GM12874 (cell line): ENCODE results near the gene OTP.

Experiments used
- CTCF ChIP-seq: IDR thresholded peaks from 2 replicates; pipeline ENCODE4 v1.5.1; 2011; ENCODE audit warnings: low read depth, mild to moderate bottlenecking, control low read depth, low read length, moderate library complexity; ENCODE audit not compliant: insufficient read depth

OTP gene

GRCh38 chr5:77637998-77638762 is at the start of gene OTP:
TSS of gene OTP (minus strand) at chr5:77638713. CDS start at chr5:77638549, 164 bp downstream.
- TF ChIP-seq CTCF: no peak

- TF ChIP-seq CTCF: no peak
These were observed 44.7 kb upstream of the OTP start for GRCh38 chr5:77683171-77683732.

GRCh38 chr5:77670526-77670925 is 32.0 kb upstream of the OTP start:
- TF ChIP-seq CTCF: no peak

GRCh38 chr5:77669677-77670076 is 31.2 kb upstream of the OTP start:
- no peak for TF ChIP-seq CTCF

- no peak for TF ChIP-seq CTCF
These were observed 24.8 kb upstream of the OTP start for GRCh38 chr5:77663090-77663863.

GRCh38 chr5:77662635-77663034 is 24.1 kb upstream of the OTP start:
- no peak for TF ChIP-seq CTCF

GRCh38 chr5:77658662-77659061 is 20.1 kb upstream of the OTP start:
- TF ChIP-seq CTCF: no peak
